ENCODE data around the gene POU2F2. TPM values are rescaled to one million over a fixed set of nuclear protein-coding genes. Genes with fewer than 3 reads are reported as not detected.
A peak's percentile ranks its signal among the peaks of the same experiment; 100 is the strongest.

Gene POU2F2
- total and polyA plus RNA-seq, 2 experiments from 2014 or later, result 1.5 to 3.0 TPM

- TF ChIP-seq EZH2phosphoT487 (IDR thresholded peaks at IDR 0.05; ENCODE audit: insufficient read depth, low read depth) (no peak), EZH2 (IDR thresholded peaks at IDR 0.05; ENCODE audit: insufficient read depth, poor library complexity, severe bottlenecking) (no peak)
- peak; percentile 75 for DNase-seq
- Histone ChIP-seq H3K36me3 (ENCODE audit: low read depth) (no peaks in the 10 kb centered on the region), H3K27me3 (replicated peaks; ENCODE audit: insufficient read depth) (peaks cover 42% of the 10 kb centered on the region), H3K79me2 (ENCODE audit: insufficient read depth) (no peaks in the 10 kb centered on the region), H3K4me2 (ENCODE audit: unreplicated experiment) (peak overlapping the region; percentile 96), H2AFZ (peak overlapping the region; percentile 86), H3K9me2 (ENCODE audit: insufficient read depth) (no peaks in the 10 kb centered on the region), H3K4me3 (peak overlapping the region; percentile 86), H3K4me1 (ENCODE audit: insufficient read depth) (peaks cover 7% of the 10 kb centered on the region; the same call in 1 of the 2 replicates), H3K27ac (no peak overlapping the region), H4K20me1 (ENCODE audit: insufficient read depth) (no peaks in the 10 kb centered on the region), H3K9me3 (ENCODE audit: low read depth) (no peaks in the 10 kb centered on the region), H3K9ac (peak overlapping the region; percentile 56), H3F3A (ENCODE audit: insufficient read depth) (peaks cover 7% of the 10 kb centered on the region; the same call in 1 of the 2 replicates)
- 1 to 2% methylated on average over 25 to 31 of the region's 31 CpGs for WGBS, 2 experiments (ENCODE audit: low coverage in 1 of 2, low lambda C conversion rate in 2 of 2, missing lambda C conversion rate in 2 of 2)
- in situ Hi-C loops (cut with MboI), result no loop called here
These were observed 44.4 kb upstream of the POU2F2 start for GRCh38 chr19:42176649-42176989.

GRCh38 chr19:42175952-42176648 is 43.9 kb upstream of the POU2F2 start:
- H4K20me1 ChIP-seq (ENCODE audit: insufficient read depth), result no peaks in the 10 kb centered on the region
- no peak overlapping the region for H3K27ac ChIP-seq
- in situ Hi-C loops (cut with MboI), result no loop called here
- H3F3A ChIP-seq (ENCODE audit: insufficient read depth), result peaks cover 7% of the 10 kb centered on the region; the same call in 1 of the 2 replicates
- H3K4me3 ChIP-seq, result peak overlapping the region; percentile 86
- WGBS, 2 experiments (ENCODE audit: low coverage in 1 of 2, low lambda C conversion rate in 2 of 2, missing lambda C conversion rate in 2 of 2), result 3% methylated on average over 24 to 34 of the region's 34 CpGs
- peaks cover 7% of the 10 kb centered on the region; the same call in 1 of the 2 replicates for H3K4me1 ChIP-seq (ENCODE audit: insufficient read depth)
- H3K9me3 ChIP-seq (ENCODE audit: low read depth), result no peaks in the 10 kb centered on the region
- peak overlapping the region; percentile 56 for H3K9ac ChIP-seq
- peak overlapping the region; percentile 96 for H3K4me2 ChIP-seq (ENCODE audit: unreplicated experiment)
- H3K79me2 ChIP-seq (ENCODE audit: insufficient read depth), result no peaks in the 10 kb centered on the region
- H3K27me3 ChIP-seq (replicated peaks; ENCODE audit: insufficient read depth), result peaks cover 40% of the 10 kb centered on the region
- DNase-seq, result peak; percentile 63
- H3K36me3 ChIP-seq (ENCODE audit: low read depth), result no peaks in the 10 kb centered on the region
- no peak for TF ChIP-seq EZH2 (IDR thresholded peaks at IDR 0.05; ENCODE audit: insufficient read depth, poor library complexity, severe bottlenecking)
- TF ChIP-seq EZH2phosphoT487 (IDR thresholded peaks at IDR 0.05; ENCODE audit: insufficient read depth, low read depth), result no peak
- H3K9me2 ChIP-seq (ENCODE audit: insufficient read depth), result no peaks in the 10 kb centered on the region
- H2AFZ ChIP-seq, result peak overlapping the region; percentile 86

GRCh38 chr19:42174958-42175734 is 42.9 kb upstream of the POU2F2 start:
- 40% methylated on average over 6 of the region's 6 CpGs for WGBS, 2 experiments (ENCODE audit: low coverage in 1 of 2, low lambda C conversion rate in 2 of 2, missing lambda C conversion rate in 2 of 2)
- DNase-seq, result no peak
- Histone ChIP-seq H3K36me3 (ENCODE audit: low read depth) (no peaks in the 10 kb centered on the region), H3K4me3 (no peak overlapping the region), H3K79me2 (ENCODE audit: insufficient read depth) (no peaks in the 10 kb centered on the region), H3K9me2 (ENCODE audit: insufficient read depth) (no peaks in the 10 kb centered on the region), H3K9ac (no peak overlapping the region), H3F3A (ENCODE audit: insufficient read depth) (peaks cover 7% of the 10 kb centered on the region; the same call in 1 of the 2 replicates), H3K27ac (no peak overlapping the region), H3K9me3 (ENCODE audit: low read depth) (no peaks in the 10 kb centered on the region), H3K4me1 (ENCODE audit: insufficient read depth) (peaks cover 7% of the 10 kb centered on the region; the same call in 1 of the 2 replicates), H3K27me3 (replicated peaks; ENCODE audit: insufficient read depth) (peaks cover 39% of the 10 kb centered on the region), H4K20me1 (ENCODE audit: insufficient read depth) (no peaks in the 10 kb centered on the region), H3K4me2 (ENCODE audit: unreplicated experiment) (peak overlapping the region; percentile 96), H2AFZ (peak overlapping the region; percentile 86; the same call in 1 of the 2 replicates)
- TF ChIP-seq EZH2phosphoT487 (IDR thresholded peaks at IDR 0.05; ENCODE audit: insufficient read depth, low read depth) (no peak), EZH2 (IDR thresholded peaks at IDR 0.05; ENCODE audit: insufficient read depth, poor library complexity, severe bottlenecking) (no peak)
- in situ Hi-C loops (cut with MboI), result no loop called here

- Histone ChIP-seq H3K36me3 (ENCODE audit: low read depth) (no peaks in the 10 kb centered on the region), H3K9me3 (ENCODE audit: low read depth) (no peaks in the 10 kb centered on the region), H3K9me2 (ENCODE audit: insufficient read depth) (no peaks in the 10 kb centered on the region), H2AFZ (no peak overlapping the region), H3K9ac (no peak overlapping the region), H3F3A (ENCODE audit: insufficient read depth) (peaks cover 7% of the 10 kb centered on the region; the same call in 1 of the 2 replicates), H4K20me1 (ENCODE audit: insufficient read depth) (no peaks in the 10 kb centered on the region), H3K27ac (no peak overlapping the region), H3K4me2 (ENCODE audit: unreplicated experiment) (no peak overlapping the region), H3K27me3 (replicated peaks; ENCODE audit: insufficient read depth) (peaks cover 33% of the 10 kb centered on the region), H3K4me3 (no peak overlapping the region), H3K4me1 (ENCODE audit: insufficient read depth) (peaks cover 7% of the 10 kb centered on the region; the same call in 1 of the 2 replicates), H3K79me2 (ENCODE audit: insufficient read depth) (no peaks in the 10 kb centered on the region)
- TF ChIP-seq EZH2phosphoT487 (IDR thresholded peaks at IDR 0.05; ENCODE audit: insufficient read depth, low read depth) (no peak), EZH2 (IDR thresholded peaks at IDR 0.05; ENCODE audit: insufficient read depth, poor library complexity, severe bottlenecking) (no peak)
- no peak for DNase-seq
- in situ Hi-C loops (cut with MboI), result no loop called here
- WGBS, 2 experiments (ENCODE audit: low coverage in 1 of 2, low lambda C conversion rate in 2 of 2, missing lambda C conversion rate in 2 of 2), result 72 to 76% methylated on average over 11 of the region's 11 CpGs
These were observed 41.9 kb upstream of the POU2F2 start for GRCh38 chr19:42174188-42174587.
